NCI-H1930 (cell line): Measurements from ENCODE around the gene COL28A1.

Experiments used
- DNase-seq, 2 experiments: peaks; one replicate each; lab custom pipeline; 2025; lab: John Stamatoyannopoulos, UW

COL28A1 gene

DNA sequence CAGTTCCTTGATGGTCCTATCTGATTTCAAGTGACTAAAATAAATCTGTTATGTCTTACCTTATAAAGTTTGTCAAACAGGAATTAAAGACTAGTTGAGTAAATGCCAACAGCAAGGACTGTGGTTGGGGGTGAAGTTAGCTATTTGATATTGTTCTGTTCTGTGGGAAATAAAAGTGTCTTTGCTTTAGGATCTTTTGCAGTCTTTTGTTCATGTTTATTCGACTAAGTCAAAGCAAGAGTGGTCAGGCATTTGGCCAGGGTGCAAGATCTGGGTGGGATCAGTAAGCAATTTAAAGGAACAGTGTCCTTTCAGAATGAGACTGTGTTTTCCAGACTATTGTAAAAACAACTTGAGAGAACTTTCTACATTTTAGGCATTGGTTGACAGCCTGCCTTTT, at the start of gene COL28A1:
Gene COL28A1, minus strand, starts transcription at position 183 of the 400 bp plus-strand sequence. CDS start 2,998 bp downstream, outside the sequence.
- DNase-seq = no peak

DNA sequence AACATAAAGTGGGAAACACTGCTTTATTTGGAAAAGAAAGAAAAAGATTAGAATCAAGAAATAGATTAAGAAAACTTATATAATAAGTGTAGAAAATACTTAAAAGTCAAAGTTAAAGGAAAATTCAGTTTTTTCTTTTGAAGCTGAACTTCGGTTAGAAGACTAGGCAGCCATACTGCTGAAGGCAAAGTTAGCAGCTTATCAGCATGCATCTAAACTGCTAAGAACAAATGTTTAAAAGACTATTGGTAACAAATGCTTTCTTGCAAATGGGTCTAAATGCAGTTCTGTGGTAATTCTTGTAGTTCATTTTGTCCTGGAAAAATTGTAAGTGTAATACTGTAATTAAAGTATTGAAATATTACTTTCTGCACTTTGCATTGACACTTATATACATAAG, 49.0 kb upstream of the COL28A1 start:
- no peak for DNase-seq

DNA sequence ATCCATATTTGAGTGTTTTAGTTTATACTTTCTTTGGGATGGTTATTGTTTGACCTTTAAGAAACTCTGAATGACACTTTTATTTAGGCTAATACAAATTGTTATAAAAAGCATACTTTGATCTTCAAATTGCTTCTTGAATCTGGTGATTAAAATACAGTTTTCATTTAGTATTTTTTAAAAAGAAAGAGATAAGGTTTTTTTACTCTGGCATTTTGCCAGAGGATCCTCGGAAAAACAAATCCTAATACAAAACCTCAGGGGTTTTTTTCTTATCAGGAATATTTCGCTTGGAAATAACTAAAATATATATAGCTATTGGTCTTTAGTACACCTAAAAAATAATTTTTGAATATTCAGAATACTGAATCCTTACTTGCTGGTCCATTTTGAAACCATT, 48.1 kb upstream of the COL28A1 start:
- no peak for DNase-seq

DNA sequence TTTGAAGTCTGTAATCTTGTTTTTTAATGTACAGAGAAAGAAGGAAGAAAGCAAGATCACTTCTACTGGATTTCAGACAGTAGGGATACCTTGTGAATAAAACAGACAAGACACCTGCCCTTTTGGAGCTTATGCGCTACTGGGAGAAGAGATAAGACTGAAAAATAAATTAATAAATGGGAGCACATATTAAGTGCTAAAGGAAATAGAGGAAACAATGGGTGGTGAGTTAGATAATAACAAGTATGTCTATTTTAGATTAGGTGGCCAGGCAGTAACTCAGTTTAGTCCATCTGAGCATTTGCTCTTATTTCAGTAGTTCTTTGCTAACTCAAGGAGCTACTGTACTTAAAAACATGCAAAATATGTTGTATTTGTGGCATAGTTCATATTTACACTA, 46.9 kb upstream of the COL28A1 start:
- DNase-seq = no peak

DNA sequence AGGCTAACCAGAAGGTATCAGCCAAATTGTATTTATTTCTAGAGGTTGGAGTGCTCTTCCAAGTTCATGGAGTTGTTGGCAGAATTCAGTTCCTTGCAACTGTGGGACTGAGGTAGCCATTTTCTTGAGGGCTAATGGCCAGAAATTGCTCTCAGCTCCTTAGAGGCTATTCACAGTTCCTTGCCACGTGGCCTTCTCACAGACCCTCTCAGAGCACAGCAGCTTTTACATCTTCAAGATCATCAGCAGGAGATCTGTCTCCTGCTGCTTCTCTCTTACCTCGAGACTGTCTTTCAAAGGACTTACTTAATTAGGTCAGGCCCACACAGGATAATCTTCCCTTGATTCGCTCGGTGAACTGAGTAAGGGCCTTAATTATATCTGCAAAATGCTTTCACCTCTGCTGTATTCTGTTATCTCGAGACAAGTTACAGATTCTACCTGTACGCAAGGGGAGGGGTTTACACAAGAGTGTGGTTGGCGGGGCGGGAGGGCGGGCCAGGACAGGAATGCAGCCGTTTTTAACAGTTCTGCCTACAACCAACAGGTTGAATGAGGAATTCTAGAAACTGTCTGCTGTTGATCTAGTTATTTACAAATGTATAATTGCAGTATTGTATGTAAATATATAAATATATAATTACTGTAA, 46.0 kb upstream of the COL28A1 start:
- no peak for DNase-seq

DNA sequence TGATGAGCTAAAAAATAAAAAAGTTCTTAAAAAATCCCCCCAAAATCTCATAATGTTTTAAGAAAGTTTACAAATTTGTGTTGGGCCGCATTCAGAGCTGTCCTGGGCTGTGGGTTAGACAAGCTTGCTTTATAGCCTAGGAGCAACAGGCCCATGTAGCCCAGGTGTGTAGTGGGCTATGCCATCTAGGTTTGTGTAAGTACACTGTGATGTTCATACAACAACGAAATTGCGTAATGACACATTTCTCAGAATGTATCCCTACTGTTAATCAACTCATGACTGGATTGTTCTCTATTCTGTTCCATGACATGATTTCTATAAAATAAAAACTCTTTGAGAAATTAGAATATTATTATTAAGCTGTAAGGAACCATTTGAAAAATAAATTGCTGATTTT, 44.0 kb upstream of the COL28A1 start:
- DNase-seq = no peak

DNA sequence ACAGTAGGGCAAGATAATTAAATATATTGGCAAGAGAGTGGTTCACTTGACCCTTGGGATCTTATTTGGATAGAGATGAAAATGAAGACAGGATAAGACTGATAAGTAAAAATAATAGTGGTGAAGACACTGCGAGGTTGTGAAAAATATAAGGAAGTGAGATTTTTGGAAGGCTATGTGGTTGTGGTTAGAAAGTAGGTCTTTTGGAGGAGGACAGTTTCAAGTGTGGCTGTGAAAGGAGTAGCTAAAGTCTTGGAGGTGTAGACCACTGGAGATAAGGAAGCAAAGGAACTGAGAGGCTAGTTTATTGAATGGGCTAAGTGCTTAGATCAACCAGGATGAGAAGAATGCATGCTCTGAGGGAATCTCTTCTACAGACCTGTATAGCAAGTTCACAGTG, 42.2 kb upstream of the COL28A1 start:
- DNase-seq = no peak

DNA sequence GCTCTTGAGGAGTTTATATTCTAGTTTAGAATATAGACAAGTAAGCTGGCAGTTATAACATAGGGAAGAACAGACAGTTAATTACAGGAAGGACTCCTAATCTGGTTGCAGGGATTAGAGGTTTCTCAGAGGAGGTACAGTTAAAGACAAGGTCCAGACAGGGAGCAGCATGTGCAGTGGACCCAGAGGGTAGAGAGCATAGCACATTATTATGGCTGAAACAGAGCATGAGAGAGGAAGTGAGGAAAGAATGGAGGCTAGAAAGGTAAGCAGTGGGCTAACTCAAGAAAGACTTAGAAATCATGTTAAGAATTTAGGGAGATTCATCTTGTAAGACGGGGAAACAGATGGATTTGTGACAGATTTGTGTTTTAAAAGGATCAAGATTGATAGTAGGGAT, 40.7 kb upstream of the COL28A1 start:
- no peak for DNase-seq

DNA sequence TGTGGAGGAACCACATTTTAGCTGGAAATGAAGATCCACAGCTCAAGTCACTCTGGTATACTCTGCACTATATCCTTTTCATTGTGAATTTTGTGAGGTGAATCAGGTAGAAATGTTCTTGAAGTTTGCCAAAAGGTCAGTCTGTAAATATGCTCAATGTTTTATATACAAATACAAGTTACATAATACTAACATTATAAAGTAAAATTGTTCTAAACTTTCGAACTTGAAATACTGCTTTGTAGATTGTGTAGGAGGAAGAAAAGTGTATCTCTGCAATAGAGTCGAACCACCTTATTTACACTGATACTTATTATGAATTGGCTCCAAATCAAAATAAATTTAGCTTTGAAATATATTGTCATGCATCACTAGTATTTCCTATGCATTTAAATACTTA, 38.0 kb upstream of the COL28A1 start:
- no peak for DNase-seq

DNA sequence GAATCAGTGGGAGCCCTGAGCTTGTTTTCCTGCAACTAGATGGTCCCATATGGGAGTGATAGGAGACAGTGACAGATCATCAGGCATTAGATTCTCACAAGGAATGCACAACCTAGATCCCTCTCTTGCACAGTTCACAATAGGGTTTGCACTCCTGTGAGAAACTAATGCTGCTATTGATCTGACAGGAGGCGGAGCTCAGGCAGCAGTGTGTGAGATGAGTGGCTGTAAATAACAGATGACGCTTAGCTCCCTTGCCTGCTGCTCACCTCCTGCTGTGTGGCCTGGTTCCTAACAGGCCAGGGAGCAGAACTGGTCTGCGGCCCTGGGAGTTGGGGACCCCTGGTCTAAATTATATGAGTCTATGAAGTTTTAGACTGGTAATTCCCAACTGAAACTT, 34.9 kb upstream of the COL28A1 start:
- no peak for DNase-seq

DNA sequence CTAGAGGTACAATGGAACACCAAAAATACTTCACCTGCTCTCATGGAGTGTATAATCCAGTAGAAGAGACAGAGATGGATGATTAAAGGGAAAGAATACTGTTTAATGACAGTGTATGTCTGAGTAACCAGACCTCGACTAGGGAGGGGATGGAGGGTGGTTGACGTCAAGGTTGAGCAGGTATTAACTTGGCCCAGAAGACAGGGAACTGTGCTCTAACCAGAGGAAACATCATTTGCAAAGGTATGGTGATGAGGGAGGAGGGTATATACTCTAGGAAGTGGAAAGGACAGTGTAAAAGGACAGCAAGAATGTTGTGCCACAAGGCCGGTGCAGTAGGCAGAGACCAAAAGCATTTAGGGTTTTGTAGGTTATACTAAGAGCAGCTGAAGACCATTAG, 33.9 kb upstream of the COL28A1 start:
- no peak for DNase-seq

DNA sequence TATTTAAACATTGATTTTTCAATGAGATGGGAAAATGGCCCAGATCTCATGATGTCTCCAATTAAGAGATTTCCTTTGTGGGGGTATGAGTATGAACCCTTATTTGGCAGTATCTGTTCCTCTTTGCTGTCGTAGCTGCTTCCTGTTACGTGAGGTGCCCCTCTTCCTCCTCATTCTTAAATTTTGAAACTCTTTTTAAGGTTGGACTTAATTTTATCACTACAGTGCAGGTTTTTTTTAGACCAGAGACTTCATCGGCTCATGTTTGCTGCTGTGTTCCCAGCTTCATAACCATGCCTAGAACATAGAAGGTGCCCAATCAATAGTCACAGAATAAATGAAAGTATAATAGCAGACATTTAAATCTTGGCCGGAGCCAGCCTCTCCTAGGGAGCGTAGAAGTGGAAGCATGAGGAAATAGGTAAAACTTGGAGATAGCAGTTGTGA, 33.4 kb upstream of the COL28A1 start:
- no peak for DNase-seq

DNA sequence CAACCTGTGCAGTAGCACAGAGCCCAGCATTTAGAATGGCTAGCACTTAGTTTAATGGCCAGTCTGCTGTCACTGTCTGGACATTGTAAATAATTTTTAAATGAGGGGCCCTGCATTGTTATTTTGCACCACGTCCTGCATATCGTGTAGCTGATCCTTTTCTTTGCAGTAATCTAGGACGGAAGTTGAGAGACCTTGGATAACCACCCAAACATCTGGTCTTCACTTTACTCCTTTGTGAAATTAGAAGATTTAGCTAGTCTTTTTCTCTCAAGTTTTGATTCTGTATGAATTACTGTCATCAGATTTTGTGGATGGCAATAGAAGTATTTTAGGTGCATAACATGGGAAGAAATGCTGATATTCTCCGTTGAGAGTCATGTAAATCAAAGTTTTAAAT, 32.9 kb upstream of the COL28A1 start:
- DNase-seq = no peak

DNA sequence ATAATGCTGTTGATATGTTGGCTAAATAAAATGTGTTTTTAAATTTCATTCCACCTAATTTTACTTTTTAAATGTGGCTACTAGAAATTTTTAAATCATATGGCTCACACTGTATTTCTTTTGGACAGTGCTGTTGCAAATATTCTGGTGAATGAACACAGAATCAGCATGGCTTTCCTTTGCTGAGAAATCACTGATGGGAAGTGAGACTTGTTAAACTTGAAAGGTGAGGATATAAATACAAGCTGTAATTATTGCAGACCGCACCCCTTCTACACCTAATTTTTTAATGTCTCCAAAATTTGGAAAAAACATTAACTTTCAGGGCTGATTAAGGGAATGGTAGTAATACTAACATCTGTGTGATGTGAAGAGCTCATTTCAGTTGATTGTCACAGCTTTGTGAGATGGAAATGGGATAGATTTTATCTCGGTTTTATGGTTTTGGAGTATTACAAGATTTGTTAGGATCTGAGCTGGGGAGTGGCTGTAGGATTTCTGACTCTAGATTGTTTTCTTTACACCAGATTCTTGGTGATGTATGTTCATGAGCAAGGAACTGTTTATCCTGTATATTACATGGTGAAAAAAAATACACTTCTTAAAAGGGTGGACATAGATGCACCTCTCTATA, 32.3 kb upstream of the COL28A1 start:
- no peak for DNase-seq

DNA sequence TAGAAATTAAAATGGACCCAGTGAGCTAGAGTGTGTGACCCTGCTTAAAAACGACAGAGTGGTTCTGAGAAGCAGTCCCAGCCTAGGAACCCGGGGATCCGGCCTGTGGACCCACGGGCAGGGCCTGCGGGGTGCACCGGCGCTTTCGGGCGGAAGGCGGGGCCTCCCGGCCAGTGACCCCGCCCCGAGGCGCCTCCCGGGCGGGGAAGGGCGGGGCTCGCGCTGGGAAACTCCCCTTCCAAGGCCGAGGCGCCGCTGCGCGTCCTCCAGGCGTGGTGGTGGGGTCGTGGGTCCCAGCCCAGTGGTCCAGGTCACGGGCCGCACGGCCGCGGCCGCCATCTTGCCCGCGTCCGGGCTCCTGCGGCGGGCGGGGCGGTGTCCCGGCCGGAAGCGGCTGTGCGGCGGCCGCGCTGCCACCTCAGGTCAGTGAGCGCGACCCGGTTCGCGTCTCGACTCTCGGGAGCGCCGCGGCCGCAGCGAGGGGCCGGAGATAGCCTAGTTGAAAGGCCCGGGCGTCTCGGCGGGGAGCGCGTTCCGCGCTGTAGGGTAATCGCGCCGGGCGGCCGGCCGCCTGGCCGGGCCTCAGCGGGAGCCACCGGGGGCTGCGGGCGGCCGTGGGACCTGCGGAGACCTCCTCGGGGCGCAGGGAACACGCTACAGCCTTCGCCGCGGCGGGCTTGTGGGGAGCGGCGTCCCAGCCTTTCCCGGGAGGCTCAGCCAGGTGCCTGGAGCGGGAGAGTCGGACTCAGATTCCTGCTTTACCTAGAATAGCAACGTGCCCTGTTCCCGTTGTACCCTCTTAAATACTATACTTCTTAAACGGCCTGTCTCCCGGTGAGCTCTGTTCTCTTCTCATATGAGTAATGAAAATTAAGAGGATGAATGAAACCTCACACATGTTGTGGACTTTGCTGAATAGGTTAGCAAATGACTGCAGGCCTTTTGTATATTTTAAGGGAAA, 31.3 kb upstream of the COL28A1 start, which contains the start of gene MIOS:
Gene MIOS, plus strand, starts transcription at position 234 of the 961 bp plus-strand sequence. CDS start 5,592 bp downstream, outside the sequence.
- DNase-seq = peak; percentile 55 to 83

DNA sequence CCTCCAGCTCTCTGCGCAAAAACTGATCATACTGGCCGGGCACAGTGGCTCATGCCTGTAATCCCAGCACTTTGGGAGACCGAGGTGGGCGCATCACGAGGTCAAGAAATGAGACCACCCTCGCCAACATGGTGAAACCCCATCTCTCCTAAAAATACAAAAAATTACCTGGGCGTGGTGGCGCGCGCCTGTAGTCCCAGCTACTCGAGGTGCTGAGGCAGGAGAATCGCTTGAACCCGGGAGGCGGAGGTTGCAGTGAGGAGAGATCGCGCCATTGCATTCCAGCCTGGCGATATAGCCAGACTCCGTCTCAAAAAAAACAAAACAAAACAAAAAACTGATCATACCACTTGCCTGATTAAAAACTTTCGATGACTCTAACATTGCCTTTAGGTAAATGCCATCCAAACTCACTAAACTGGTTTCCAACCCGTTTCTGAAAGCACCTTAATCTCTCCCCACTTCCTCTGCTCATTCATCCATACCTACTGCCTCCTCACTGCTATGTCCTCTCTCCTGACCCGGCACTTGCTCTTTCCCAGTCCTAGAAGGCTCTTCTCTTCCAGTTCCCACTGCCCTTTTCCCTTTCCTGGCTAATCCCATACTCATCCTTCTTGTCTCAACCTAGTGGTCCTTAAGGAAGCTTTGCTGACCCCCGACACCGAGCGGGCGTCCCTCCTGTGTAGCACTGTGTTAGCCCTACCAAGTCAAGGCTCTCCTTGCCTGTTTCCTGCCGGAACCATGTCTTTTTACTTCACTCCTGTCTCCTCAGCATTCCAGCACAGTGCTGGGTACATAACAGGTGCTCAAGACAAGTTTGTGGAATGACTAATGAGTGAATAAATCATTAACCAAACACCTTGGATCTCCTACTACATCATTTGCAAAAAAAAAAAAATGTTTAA, 30.3 kb upstream of the COL28A1 start:
- no peak for DNase-seq

DNA sequence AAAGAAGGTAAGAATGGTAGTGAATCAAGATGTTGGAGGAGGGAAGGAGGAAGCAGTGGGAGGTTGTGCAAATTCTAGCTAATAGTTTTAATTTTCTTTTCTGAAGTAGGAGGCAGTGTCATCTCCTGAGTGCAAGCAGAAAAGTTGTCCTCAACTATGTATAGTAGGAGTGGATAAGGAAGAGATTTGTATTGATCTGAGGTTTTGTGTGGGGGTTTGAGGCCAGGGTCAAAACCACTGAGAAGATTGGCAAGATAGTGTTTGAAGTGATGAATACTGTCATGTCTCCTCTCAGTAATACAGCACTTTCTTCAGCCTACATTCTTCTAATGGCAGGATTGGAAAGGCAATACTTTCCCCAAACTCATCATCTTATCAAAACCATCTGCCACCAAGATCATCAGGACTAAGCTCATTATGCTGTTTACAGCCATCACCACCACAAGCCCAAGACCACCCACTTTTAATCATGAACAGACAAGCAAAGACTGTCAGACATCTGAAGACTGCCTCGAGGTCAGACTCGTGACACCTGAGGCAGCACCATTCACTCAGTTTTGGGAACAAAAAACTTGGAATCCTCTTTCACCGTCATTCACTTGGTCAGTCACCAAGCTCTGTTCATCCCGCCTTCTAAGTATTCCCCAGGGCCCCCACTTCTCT, 29.5 kb upstream of the COL28A1 start:
- no peak for DNase-seq

DNA sequence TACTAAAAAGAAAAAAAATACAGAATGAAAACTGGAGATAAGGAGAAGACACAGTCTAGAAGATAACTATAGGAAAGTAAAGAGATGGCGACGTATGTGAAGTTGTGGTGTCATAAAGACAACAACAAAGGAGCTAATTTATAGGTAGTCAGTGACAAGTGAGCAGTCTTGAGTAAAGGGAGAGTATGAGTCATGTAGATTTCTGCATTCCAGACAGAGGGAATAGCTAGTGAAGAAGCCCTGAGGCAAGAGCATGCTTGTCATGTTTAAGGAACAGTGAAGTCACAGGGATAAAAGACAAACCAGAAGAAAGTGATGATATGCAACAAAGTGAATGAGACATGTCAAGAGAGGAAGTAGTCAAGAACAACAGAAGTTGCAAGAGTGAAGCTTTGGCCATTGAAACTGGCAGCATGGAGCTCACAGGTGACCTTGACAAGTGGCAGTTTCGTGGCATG, 28.7 kb upstream of the COL28A1 start:
- no peak for DNase-seq

DNA sequence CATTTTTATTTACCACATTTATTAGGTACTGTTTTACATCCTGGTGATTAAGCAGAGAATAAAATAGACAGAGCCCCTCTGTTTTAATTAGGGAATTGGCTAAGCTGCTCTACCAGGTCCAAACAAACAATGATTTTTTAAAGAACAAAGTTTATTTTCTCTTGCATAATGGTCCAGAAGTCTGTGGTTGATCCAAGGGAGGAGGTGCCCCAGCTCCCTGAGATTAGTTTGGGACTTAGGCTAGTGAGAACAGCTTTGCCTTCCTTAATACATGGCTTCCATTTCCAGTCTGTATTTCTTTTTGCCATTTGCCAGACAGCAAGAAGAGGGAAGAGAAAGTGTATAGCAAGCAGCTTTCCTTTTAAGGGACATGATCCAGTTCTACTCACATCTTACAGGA, 28.1 kb upstream of the COL28A1 start:
- no peak for DNase-seq

DNA sequence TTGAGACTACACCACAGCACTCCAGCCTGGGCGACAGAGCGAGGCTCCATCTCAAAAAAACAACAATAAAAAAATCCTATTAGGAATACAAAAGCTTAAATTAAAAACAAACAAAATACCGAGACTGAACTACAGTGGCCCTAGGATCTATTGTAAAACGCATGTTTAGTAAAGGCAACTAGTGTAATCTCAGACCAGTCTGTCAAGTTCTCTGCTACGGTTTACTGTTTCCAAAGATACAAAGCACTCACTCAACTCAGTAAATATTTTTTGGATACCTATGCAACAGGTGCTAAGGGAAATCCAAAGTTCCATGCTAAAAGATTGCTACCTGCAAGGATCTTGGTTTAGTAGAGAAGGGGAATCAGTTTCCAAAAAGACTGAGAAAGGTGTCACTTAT, 27.6 kb upstream of the COL28A1 start:
- no peak for DNase-seq

DNA sequence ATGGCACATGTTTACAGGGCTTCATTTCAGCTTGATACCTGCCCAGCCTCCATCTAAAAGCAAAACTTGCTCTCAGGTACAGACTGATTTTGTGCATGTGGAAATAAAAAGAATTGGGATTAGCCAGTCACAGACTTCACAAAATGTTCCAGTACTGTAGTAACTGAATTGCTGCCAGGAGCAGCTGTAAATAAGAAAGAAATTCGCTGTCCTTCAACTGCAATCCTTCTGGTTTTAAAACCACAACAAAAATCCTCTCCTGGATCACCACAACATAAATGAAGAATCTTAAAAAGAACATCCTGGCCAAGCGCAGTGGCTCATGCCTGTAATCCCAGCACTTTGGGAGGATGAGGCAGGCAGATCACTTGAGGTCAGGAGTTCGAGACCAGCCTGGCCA, 27.1 kb upstream of the COL28A1 start:
- no peak for DNase-seq
